GM21737 (cell line): ENCODE data around the gene SPOUT1.
"Not testable (repeated sequence)": the region's sequence is repeated elsewhere in the genome, so short reads cannot be mapped to it uniquely, and the experiment has no call there.

Source experiments
- ATAC-seq: cut with Tn5 transposase; IDR thresholded peaks from one replicate; pipeline ENCODE4 v1.9.1; 2021; ENCODE audit warnings: mild to moderate bottlenecking, moderate library complexity; ENCODE audit not compliant: unreplicated experiment

The SPOUT1 gene

GRCh38 chr9:128818099-128818838 is 11.3 kb downstream of the SPOUT1 start, which contains the start of gene ENDOG:
ENDOG (plus strand) TSS chr9:128818500; CDS start chr9:128818685, 185 bp downstream.
- peak; percentile 88 for ATAC-seq

- ATAC-seq, result no peak
Measured at GRCh38 chr9:128810873-128811272, 18.7 kb downstream of the SPOUT1 start.

DNA sequence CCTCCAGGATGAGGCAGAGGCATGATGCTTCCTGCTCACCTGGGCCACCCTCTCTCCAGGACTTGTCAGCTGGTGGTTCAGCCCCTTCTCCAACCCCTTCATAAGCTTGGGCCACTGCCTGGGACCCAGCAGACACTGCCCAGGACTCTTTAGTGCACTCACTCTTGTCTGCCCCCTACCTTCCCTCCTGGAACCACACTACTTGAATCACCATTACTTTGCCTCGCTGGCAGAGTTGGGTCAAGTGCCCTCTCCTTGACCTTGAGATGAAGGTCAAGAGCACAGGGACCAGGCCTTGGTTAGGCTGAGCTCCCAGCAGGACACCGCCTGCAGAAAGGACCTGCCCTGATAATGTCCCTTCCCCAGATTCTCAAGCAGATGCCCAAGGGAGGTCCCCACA is 19.8 kb downstream of the SPOUT1 start:
- ATAC-seq, result no peak

DNA sequence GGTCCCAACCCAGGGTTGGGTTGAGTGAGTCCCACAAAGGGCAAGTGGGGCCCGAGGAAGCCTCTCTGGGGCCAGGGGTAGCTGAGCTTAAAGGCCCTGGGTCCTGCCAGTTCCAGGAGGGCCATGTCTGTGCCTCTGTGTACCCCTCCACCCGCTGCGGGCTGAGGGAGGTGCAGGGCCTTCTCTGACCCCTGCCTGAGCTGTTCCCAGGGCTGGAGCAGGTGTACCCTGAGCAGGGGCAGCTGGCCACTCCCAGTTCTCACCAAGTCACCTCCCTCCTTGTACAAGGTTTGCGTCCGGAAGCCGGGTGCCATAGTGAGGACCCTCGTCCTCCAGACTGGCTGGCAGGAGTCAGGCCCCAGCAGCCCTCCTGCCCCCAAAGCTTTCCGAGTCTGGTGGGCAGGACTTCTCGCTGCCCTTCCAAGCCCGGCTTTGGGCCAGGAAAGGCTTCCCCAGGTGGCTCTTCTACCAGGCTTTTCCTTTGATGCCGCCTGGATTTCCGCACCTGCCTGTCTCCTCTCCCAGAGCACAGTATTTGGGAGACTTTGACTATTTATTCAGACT is 20.5 kb downstream of the SPOUT1 start:
- no peak for ATAC-seq

- no peak for ATAC-seq
Measured at GRCh38 chr9:128808543-128808942, 21.1 kb downstream of the SPOUT1 start.

- ATAC-seq, result no peak
Measured at GRCh38 chr9:128807827-128808226, 21.8 kb downstream of the SPOUT1 start.

- no peak for ATAC-seq
Measured at GRCh38 chr9:128805661-128806060, 23.9 kb downstream of the SPOUT1 start.

GRCh38 chr9:128802482-128802881 is 27.1 kb downstream of the SPOUT1 start:
- no peak for ATAC-seq

- no peak for ATAC-seq
Measured at GRCh38 chr9:128800061-128800460, 29.5 kb downstream of the SPOUT1 start.

DNA sequence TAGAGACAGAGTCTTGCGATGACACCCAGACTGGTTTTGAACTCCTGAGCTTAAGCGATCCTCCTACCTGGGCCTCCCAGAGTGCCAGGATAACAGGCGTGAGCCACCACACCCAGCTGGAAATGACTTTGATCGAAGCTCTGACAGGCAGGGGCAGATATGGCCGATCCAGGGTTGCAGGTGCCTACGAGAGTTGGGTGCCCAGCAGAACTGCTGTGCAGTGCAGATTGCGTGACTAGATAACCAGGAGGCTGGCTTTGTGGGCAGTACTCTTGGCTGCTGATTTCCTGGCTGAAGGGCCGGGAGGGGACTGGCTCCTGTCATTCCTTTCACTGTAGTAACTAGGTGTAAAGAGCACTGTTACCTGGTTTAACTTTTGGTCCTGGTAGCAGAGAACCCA is 30.7 kb downstream of the SPOUT1 start:
- no peak for ATAC-seq

GRCh38 chr9:128794961-128795360 is 34.6 kb downstream of the SPOUT1 start:
- ATAC-seq, result not testable (repeated sequence)

GRCh38 chr9:128792978-128793686 is 36.5 kb downstream of the SPOUT1 start:
- ATAC-seq, result no peak

GRCh38 chr9:128792134-128792533 is 37.5 kb downstream of the SPOUT1 start:
- ATAC-seq, result no peak

- ATAC-seq, result no peak
Measured at GRCh38 chr9:128790536-128790935, 39.1 kb downstream of the SPOUT1 start.

DNA sequence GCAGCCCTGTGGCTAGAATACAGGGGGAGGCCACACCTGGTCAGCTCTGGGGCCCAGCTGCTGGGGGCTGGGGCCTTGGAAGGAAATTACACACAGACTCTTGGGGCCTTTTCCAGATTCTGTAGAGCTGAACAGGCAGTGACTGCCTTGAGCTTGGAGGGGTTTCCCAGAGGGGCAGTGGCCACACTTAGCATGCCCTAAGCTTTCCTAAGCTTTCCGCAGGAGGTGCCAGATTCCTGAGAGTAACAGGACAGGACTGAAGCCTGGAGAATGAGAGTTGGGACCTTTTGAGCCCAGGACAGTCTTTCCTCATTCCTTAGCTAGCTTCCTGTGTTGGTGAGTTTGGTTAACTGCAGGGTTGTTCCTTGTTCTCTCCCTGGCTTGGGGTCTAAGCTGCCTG is 41.1 kb downstream of the SPOUT1 start:
- no peak for ATAC-seq

GRCh38 chr9:128787659-128788058 is 41.9 kb downstream of the SPOUT1 start:
- ATAC-seq, result no peak

- ATAC-seq, result peak; percentile 88
Measured at GRCh38 chr9:128786681-128787601, 42.7 kb downstream of the SPOUT1 start, which contains the start of gene TBC1D13. TBC1D13 (plus strand) TSS chr9:128787253; CDS start chr9:128787354, 101 bp downstream.

GRCh38 chr9:128785427-128785826 is 44.2 kb downstream of the SPOUT1 start:
- no peak for ATAC-seq

DNA sequence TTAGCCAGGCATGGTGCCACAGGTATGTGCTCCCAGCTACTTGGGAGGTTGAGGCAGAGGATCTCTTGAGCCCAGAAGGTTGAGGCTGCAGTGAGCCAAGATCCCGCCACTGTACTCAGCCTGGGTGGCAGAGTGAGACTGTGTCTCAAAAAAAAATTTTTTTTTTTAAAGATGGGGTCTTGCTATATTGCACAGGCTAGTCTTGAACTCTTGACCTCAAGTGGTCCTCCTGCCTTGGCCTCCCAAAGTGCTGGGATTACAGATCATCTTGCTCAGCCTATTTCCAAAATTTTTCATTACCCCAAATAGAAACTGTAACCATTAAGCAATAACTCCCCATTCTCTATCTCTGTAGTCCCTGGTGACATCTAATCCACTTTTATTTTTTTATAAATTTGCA is 46.9 kb downstream of the SPOUT1 start:
- ATAC-seq, result no peak

DNA sequence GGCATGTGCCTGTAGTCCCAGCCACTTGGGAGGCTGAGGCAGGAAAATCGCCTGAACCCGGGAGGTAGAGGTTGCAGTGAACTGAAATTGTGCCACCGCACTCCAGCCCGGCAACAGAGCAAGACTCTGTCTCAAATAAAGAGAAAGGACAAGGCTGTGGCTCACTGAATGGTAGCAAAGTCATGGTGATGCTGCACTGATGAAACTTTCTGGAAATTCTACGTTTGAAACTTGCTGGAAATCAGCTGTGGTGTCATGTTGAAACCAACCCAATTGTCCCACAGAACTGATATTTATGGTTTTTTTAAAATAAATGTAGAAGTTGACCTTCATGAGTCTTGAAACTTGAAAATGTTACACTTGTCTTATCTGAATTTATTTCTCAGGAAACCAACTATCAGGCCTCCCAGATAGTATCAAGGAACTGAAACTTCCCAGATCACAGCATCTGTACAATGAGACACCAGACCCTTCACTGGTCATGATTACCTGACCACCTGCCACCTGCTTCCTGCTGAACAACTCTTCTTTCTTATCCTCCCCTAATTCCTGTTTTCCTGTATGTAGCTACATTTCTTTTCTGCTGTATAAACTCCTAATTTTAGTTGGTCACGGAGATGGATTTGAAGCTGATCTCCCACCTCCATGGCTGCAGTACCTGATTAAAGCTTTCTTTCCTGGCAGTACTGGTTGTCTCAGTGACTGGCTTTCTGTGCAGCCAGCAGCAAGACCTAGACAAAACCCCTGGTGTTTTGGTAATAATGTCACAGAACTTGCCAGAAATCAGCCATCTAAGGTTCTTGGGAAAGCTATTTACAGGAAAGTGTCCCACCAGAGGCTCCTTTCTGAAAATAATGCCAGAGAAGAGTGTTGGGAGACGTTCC is 48.2 kb downstream of the SPOUT1 start:
- no peak for ATAC-seq
